SW 1271 (cell line): ENCODE data around the gene SAP25.
"Not testable (repeated sequence)": the region's sequence is repeated elsewhere in the genome, so short reads cannot be mapped to it uniquely, and the experiment has no call there.

ENCODE experiments used
- DNase-seq, 2 experiments: peaks; one replicate each; lab custom pipeline; 2025; lab: John Stamatoyannopoulos, UW

Gene SAP25

DNA sequence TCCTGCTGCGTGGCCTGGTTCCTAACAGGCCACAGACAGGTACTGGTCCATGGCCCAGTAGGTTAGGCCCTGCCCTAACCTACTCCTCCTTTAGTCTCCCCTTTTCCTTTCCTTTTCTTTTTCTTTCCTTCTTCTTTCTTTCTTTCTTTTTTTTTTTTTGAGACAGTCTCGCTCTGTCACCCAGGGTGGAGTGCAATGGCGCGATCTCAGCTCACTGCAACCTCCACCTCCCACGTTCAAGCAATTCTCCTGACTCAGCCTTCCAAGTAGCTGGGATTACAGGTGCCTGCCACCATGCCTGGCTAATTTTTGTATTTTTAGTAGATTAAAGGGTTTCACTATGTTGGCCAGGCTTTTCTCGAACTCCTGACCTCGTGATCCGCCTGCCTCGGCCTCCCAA is 37.7 kb downstream of the SAP25 start:
- DNase-seq = not testable (repeated sequence)

DNA sequence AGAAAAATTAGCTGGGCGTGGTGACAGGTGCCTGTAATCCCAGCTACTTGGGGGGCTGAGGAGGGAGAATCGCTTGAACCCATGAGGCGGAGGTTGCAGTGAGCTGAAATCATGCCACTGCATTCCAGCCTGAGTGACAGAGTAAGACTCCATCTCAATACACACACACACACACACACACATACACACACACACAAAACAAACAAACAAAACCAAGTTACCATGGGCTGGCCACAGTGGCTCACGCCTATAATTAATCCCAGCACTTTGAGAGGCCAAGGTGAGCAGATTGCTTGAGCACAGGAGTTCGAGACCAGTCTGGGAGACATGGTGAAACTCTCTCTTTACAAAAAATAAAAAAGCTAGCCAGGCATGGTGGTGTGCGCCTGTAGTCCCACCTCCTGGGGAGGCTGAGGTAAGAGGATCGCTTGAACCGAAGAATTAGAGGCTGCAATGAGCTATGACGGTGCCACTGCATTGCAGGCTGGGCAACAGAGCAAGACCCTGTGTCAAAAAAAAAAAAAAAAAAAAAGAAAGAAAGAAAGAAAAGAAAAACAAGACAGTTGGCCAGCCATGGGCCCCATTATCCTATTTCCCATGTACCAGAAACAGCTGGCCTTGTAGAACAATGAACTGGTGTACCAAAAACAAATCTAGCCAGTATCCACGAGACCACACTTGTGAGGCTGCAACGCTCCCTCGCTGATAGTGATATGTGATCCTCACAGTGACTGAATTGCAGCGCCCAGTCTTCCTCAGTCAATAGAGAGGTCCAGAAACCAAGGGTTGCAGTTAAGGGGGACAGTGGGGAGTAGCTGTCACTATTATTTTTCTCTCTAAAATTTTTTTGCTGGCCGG is 41.3 kb downstream of the SAP25 start:
- DNase-seq = no peak

DNA sequence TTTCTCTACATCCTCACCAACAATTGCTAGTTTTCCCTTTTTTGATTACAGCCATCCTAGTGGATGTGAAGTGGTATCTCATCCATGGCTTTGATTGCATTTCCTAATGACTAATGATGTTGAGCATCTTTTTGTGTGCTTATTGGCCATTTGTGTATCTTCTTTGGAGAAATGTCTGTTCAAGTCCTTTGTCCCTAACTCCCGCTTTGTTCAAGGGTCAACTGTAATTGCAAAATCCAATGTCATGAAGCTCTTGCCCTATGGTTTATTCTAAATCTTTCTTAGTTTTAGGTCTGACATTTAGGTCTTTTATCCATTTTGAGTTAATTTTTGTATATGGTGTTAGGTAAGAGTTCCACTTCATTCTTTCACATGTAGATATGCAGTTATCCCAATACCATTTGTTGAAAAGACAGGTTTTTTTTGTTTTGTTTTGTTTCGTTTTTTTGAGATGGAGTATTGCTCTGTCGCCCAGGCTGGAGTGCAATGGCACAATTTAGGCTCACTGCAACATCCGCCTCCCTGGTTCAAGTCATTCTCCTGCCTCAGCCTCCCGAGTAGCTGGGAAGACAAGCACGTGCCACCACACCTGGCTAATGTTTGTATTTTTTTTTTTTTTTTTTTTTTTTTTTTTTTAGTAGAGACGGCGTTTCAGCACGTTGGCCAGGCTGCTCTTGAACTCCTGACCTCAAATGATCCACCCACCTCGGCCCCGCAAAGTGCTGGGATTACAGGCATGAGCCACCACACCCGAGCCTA is 45.4 kb downstream of the SAP25 start:
- DNase-seq = not testable (repeated sequence)

DNA sequence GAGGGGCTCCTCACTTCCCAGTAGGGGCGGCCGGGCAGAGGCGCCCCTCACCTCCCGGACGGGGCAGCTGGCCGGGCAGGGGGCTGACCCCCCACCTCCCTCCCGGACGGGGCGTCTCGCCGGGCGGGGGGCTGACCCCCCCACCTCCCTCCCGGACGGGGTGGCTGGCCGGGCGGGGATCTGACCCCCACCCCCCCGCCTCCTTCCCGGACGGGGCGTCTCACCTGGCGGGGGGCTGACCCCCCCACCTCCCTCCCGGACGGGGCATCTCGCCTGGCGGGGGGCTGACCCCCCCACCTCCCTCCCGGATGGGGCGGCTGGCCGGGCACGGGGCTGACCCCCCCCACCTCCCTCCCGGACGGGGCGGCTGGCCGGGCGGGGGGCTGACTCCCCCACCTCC is 50.5 kb downstream of the SAP25 start:
- DNase-seq = not testable (repeated sequence)
